GM12878 (cell line): ENCODE data around the gene SSH2. TPM values are rescaled to one million over a fixed set of nuclear protein-coding genes. Genes with fewer than 3 reads are reported as not detected.
A peak's percentile ranks its signal among the peaks of the same experiment; 100 is the strongest.

Experiments used
- ATAC-seq: fragments of 200-7000 bp; cut with Tn5 transposase; 3 replicates; pipeline ENCODE4 v1.9.1; 2020; ENCODE audit warnings: mild to moderate bottlenecking, moderate library complexity
- BruUV-seq: library from RNA; stranded (reverse); fragments of 400-500 nt; replicated peaks from 2 replicates; lab custom pipeline; 2021; lab: Mats Ljungman, UMichigan
- CTCF ChIA-PET: fragments of 300-600 bp; sonication (Branson Sonifier 250); formaldehyde crosslinking; extraction: SDS; loops from one replicate; lab custom pipeline; 2021; ENCODE audit warnings: inconsistent platforms; lab: Yijun Ruan, JAX
- POLR2A ChIA-PET: fragments of 350-600 bp; formaldehyde crosslinking; extraction: SDS; loops from one replicate; lab custom pipeline; 2021; ENCODE audit warnings: inconsistent platforms; lab: Charles Lee
- RAD21 ChIA-PET: fragments of 300-600 bp; sonication (Branson Sonifier 250); formaldehyde crosslinking; loops from one replicate; lab custom pipeline; 2023; ENCODE audit warnings: antibody characterized with exemption; ENCODE audit not compliant: unreplicated experiment; lab: Charles Lee
- SMC1A ChIA-PET: fragments of 300-600 bp; sonication (Branson Sonifier 250); formaldehyde crosslinking; loops from one replicate; lab custom pipeline; 2023; ENCODE audit not compliant: unreplicated experiment, uncharacterized antibody; lab: Charles Lee
- DNase-seq: peaks from one replicate; pipeline ENCODE4 v3.0.0-alpha.2; 2011; ENCODE audit warnings: low read depth, low spot score
- FAIRE-seq: peaks from 3 replicates; lab custom pipeline; 2011; peaks lifted over from hg19 to GRCh38; lab: Jason Lieb, UNC
- H2AFZ ChIP-seq: 2 replicates; pipeline ENCODE4 v1.6.0; 2011; ENCODE audit warnings: low read depth, low read length, control low read depth; ENCODE audit not compliant: control insufficient read depth
- H3K27ac ChIP-seq: 2 replicates; pipeline ENCODE4 v1.5.1; 2011; ENCODE audit warnings: control low read depth; ENCODE audit not compliant: control insufficient read depth, insufficient read depth
- H3K27me3 ChIP-seq, 2 experiments: replicated peaks in 1 of 2; 2 replicates each; pipeline versions ENCODE4 v1.6.0 to v1.6.1; 2011; ENCODE audit warnings: low read length in 1 of 2; ENCODE audit not compliant: control insufficient read depth in 2 of 2, insufficient read depth in 2 of 2
- H3K36me3 ChIP-seq, 2 experiments: 2 replicates each; pipeline ENCODE4 v1.5.1; 2011; ENCODE audit warnings: low read length in 1 of 2; ENCODE audit not compliant: control insufficient read depth in 2 of 2, insufficient read depth in 2 of 2
- H3K4me1 ChIP-seq: 2 replicates; pipeline ENCODE4 v1.6.1; 2011; ENCODE audit warnings: mild to moderate bottlenecking, low read length, moderate library complexity, mixed read lengths; ENCODE audit not compliant: control insufficient read depth, insufficient read depth
- H3K4me2 ChIP-seq: 2 replicates; pipeline ENCODE4 v1.6.0; 2011; ENCODE audit warnings: control low read depth; ENCODE audit not compliant: control insufficient read depth, insufficient read depth
- H3K4me3 ChIP-seq: fragments of 200-600 bp; sonication (generic); 2 replicates; pipeline ENCODE4 v1.5.1; 2016
- H3K79me2 ChIP-seq: 2 replicates; pipeline ENCODE4 v1.6.0; 2011; ENCODE audit warnings: low read length; ENCODE audit not compliant: control insufficient read depth, insufficient read depth
- H3K9ac ChIP-seq: 2 replicates; pipeline ENCODE4 v1.8.0; 2011; ENCODE audit warnings: low read length, control low read depth, mixed read lengths; ENCODE audit not compliant: control insufficient read depth, insufficient read depth
- H3K9me3 ChIP-seq: replicated peaks from 3 replicates; pipeline ENCODE4 v1.5.1; 2011; ENCODE audit warnings: mild to moderate bottlenecking, low read length; ENCODE audit not compliant: control insufficient read depth, insufficient read depth
- H4K20me1 ChIP-seq: 2 replicates; pipeline ENCODE4 v1.6.0; 2011; ENCODE audit not compliant: control insufficient read depth, insufficient read depth
- MYC ChIP-seq: IDR thresholded peaks from 2 replicates; pipeline ENCODE4 v1.6.1; 2011; ENCODE audit warnings: mild to moderate bottlenecking, low read length, moderate library complexity, inconsistent platforms; ENCODE audit not compliant: insufficient read depth, insufficient replicate concordance, insufficient read length, severe bottlenecking
- NRF1 ChIP-seq: conservative IDR thresholded peaks from 2 replicates; pipeline ENCODE4 v1.6.1; 2011; ENCODE audit warnings: mild to moderate bottlenecking, low read depth, low read length, improper control_type of control experiment
- POLR2A ChIP-seq: IDR thresholded peaks from 2 replicates; pipeline ENCODE4 v1.6.1; 2011; ENCODE audit warnings: low read depth, mild to moderate bottlenecking, low read length
- RB1 ChIP-seq: fragments of 450-650 bp; formaldehyde crosslinking; IDR thresholded peaks from 2 replicates; pipeline ENCODE4 v1.6.1; 2017; ENCODE audit warnings: mild to moderate bottlenecking, borderline replicate concordance
- SMAD1 ChIP-seq: fragments of 450-650 bp; IDR thresholded peaks from 2 replicates; pipeline ENCODE4 v1.6.1; 2018; ENCODE audit warnings: mild to moderate bottlenecking, low read depth; ENCODE audit not compliant: partially characterized antibody
- ZNF217 ChIP-seq: fragments of 450-650 bp; IDR thresholded peaks from 2 replicates; pipeline ENCODE4 v1.6.1; 2017; ENCODE audit warnings: antibody characterized with exemption, mild to moderate bottlenecking
- WGBS: methylation state at CpG from one replicate; pipeline ENCODE4 v1.1.6; 2016; ENCODE audit warnings: low lambda C conversion rate; ENCODE audit not compliant: insufficient replicate concordance, insufficient coverage; ENCODE audit errors: missing lambda C conversion rate; 5-methylcytosine and 5-hydroxymethylcytosine counted together
- in situ Hi-C: fragments of 300-500 bp; cut with MboI; formaldehyde crosslinking; loops from 9 replicates; pipeline ENCODE4 v1.14.3; 2018; ENCODE audit warnings: mixed read lengths
- intact Hi-C: fragments of 100-400 bp; cut with micrococcal nuclease; formaldehyde crosslinking; loops from one replicate; pipeline ENCODE4 v1.14.2; 2022; ENCODE audit not compliant: unreplicated experiment
- polyA plus RNA-seq, 11 experiments: library from polyadenylated mRNA; depleted of rRNA in 4 of 11; unstranded in 6 of 11; stranded (reverse) in 5 of 11; fragments of >200 nt; fragmentation: Nextera tagmentation in 4 of 11; fragmentation: Illumina TruSeq in 1 of 11; extraction: Ambion mirVana in 4 of 11; extraction: Trizol in 1 of 11; gene quantifications; 1 replicate in 1 of 11; 2 replicates in 10 of 11; pipeline versions ENCODE4 v1.2.1 to v1.2.3, GENCODE V29; 2011 to 2016; ENCODE audit warnings: inconsistent platforms in 2 of 11, missing spikeins in 2 of 11, low read depth in 1 of 11
- total RNA-seq, 4 experiments: library from RNA; depleted of rRNA in 3 of 4; stranded (reverse); fragments of >200 nt in 3 of 4; fragmentation: Illumina TruSeq in 1 of 4; extraction: Trizol in 1 of 4; gene quantifications; 2 replicates each; pipeline versions ENCODE4 v1.2.1 to v1.2.3, GENCODE V29; 2013 to 2021
- TF ChIP-seq, protein P1 (sequence below): IDR thresholded peaks from 2 replicates; pipeline ENCODE4 v1.6.1; 2012; ENCODE audit warnings: improper control_type of control experiment, low read depth, low read length; ENCODE audit not compliant: insufficient replicate concordance

The SSH2 gene
- total and polyA plus RNA-seq, 10 of the 15 experiments (the other 5 are each of a cell fraction or from before 2014, with no cell fraction given) = 9.3 to 65.9 (median 34.0) TPM

DNA sequence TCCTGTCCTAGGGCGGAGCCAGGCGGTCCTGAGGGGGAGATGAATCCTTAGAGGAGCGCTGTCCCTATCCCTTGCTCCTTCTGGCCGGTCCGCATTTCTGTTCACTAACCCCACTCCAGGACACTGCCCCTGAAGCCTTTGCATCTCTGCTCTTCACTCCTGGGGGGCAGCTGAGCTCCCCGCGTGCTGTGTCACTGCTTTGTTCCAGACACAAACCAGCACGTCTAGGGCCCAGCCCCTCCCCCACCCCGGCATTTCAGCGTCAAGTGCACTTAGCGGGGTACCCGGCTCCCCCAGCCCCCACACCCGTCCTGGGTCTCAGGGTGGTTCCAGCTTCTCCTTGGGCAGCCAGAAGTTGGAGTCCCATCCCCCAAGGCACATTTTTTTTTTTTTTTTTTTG, 316.2 kb downstream of the SSH2 start:
- Histone ChIP-seq H3K4me1 (peaks cover 38% of the 10 kb centered on the region), H4K20me1 (no peaks in the 10 kb centered on the region; the same call in 1 of the 2 replicates), H3K9me3 (no peaks in the 10 kb centered on the region; the same call in 2 of the 3 replicates), H3K36me3 (no peaks in the 10 kb centered on the region), H3K4me2 (peak overlapping the region; percentile 53), H3K27ac (no peak overlapping the region), H2AFZ (peak overlapping the region; percentile 13), H3K9ac (no peak overlapping the region), H3K4me3 (peak overlapping the region; percentile 30; the same call in 1 of the 2 replicates), H3K27me3 (peaks cover 4 to 6% of the 10 kb centered on the region in 2 experiments; a peak in 3 of 4 replicates), H3K79me2 (no peaks in the 10 kb centered on the region)
- in situ Hi-C loops (no loop called here), intact Hi-C loops (loop anchor here (1.0 to 10.0 kb wide), 3 partner anchors 34 to 321 kb away; partner anchors contain the start of gene SSH2)
- TF ChIP-seq POLR2A (no peak), NRF1 (no peak), RB1 (no peak), SMAD1 (no peak), ZNF217 (no peak), MYC (no peak)
- TF ChIP-seq, protein P1, sequence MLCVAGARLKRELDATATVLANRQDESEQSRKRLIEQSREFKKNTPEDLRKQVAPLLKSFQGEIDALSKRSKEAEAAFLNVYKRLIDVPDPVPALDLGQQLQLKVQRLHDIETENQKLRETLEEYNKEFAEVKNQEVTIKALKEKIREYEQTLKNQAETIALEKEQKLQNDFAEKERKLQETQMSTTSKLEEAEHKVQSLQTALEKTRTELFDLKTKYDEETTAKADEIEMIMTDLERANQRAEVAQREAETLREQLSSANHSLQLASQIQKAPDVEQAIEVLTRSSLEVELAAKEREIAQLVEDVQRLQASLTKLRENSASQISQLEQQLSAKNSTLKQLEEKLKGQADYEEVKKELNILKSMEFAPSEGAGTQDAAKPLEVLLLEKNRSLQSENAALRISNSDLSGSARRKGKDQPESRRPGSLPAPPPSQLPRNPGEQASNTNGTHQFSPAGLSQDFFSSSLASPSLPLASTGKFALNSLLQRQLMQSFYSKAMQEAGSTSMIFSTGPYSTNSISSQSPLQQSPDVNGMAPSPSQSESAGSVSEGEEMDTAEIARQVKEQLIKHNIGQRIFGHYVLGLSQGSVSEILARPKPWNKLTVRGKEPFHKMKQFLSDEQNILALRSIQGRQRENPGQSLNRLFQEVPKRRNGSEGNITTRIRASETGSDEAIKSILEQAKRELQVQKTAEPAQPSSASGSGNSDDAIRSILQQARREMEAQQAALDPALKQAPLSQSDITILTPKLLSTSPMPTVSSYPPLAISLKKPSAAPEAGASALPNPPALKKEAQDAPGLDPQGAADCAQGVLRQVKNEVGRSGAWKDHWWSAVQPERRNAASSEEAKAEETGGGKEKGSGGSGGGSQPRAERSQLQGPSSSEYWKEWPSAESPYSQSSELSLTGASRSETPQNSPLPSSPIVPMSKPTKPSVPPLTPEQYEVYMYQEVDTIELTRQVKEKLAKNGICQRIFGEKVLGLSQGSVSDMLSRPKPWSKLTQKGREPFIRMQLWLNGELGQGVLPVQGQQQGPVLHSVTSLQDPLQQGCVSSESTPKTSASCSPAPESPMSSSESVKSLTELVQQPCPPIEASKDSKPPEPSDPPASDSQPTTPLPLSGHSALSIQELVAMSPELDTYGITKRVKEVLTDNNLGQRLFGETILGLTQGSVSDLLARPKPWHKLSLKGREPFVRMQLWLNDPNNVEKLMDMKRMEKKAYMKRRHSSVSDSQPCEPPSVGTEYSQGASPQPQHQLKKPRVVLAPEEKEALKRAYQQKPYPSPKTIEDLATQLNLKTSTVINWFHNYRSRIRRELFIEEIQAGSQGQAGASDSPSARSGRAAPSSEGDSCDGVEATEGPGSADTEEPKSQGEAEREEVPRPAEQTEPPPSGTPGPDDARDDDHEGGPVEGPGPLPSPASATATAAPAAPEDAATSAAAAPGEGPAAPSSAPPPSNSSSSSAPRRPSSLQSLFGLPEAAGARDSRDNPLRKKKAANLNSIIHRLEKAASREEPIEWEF = no peak
- BruUV-seq = no TSS peak
- 25% methylated on average over 13 of the region's 13 CpGs for WGBS
- DNase-seq (no peak), FAIRE-seq (no peak), ATAC-seq (no peak)
- ChIA-PET RAD21 (interaction anchor here (0.9 to 3.1 kb wide), 8 partner anchors 19 to 243 kb away, joined by 3 to 20 read pairs (median 4); partner anchors contain the start of gene ANKRD13B), SMC1A (interaction anchor here (0.8 to 1.4 kb wide), 2 partner anchors 30 to 33 kb away, joined by 3 read pairs; no protein-coding TSS in a partner anchor), POLR2A (interaction anchor here (0.6 to 1.5 kb wide), 3 partner anchors 21 to 54 kb away, joined by 3 to 5 read pairs (median 4); partner anchors contain the start of gene ANKRD13B), CTCF (interaction anchor here (0.5 to 7.1 kb wide), 15 partner anchors 8 to 314 kb away, joined by 3 to 82 read pairs (median 4); partner anchors contain the start of gene ANKRD13B)
